Neural cell (in vitro differentiated cells): ENCODE results near the gene ACAN.

Experiments
- CTCF ChIP-seq: fragments of 450-650 bp; IDR thresholded peaks from 2 replicates; pipeline ENCODE4 v1.5.1; 2014; ENCODE audit warnings: antibody characterized with exemption, mild to moderate bottlenecking, moderate library complexity; ENCODE audit not compliant: poor library complexity, severe bottlenecking
- EZH2 ChIP-seq: fragments of 200-600, 300-800 bp; shearing (Covaris generic), sonication (generic); IDR thresholded peaks from 2 replicates; pipeline ENCODE4 v1.6.1; 2014; ENCODE audit warnings: antibody characterized with exemption, low read length, borderline replicate concordance, mild to moderate bottlenecking; ENCODE audit not compliant: insufficient read depth, poor library complexity, severe bottlenecking
- MXI1 ChIP-seq: fragments of 450-650 bp; conservative IDR thresholded peaks from 2 replicates; pipeline ENCODE4 v1.6.1; 2014; ENCODE audit warnings: antibody characterized with exemption, mild to moderate bottlenecking; ENCODE audit not compliant: poor library complexity, severe bottlenecking
- POLR2AphosphoS5 ChIP-seq: IDR thresholded peaks from 2 replicates; pipeline ENCODE4 v1.6.1; 2012
- REST ChIP-seq: IDR thresholded peaks from 2 replicates; pipeline ENCODE4 v1.6.1; 2012; ENCODE audit warnings: borderline replicate concordance
- TAF1 ChIP-seq: IDR thresholded peaks from 2 replicates; pipeline ENCODE4 v1.6.1; 2012; ENCODE audit warnings: low read depth

DNA sequence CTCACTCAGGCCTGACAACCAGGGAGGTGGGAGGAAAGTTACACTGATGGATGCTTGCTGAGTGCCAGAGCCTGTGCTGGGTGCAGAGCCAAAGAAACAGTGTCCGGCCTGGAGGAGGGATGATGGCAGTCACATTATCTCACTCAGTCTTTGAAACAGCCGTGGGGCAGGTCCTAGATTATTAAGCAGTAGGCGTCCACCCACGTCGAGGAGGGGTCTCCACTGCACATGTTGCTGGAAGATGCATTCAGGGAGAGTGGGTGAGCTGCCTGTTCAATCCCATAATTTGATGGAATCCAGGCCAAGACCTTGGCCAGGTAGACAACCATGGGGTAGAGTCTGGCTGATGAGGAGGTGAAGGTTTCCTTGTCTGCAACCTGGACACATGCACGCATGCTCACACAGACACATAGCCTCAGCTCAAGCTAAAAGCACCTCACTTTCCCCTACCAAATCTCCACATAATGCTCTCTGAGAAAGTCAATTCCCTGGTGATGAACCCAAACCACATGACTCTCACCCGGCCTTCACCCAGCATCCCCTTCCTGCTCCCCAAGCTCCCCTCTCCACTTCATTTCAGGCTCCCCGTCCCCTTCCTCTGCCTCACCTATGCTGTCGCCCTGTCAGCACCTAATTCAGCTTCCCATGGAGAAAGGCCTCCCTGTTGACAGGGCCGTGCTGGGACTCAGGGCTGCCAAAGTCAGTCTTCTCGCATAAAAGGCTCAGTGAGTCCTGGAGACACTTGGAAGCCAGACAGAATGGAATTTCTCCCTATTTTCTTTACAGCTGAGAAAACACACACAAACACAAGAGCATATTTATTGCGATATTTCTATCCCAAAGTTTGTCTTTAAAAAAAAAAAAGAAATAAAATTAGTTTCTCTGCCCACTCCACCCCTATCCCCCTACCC, 29.8 kb downstream of the ACAN start:
- TF ChIP-seq EZH2: no peak
- TF ChIP-seq CTCF: no peak
- TF ChIP-seq REST: no peak
- TF ChIP-seq POLR2AphosphoS5: no peak
- no peak for TF ChIP-seq MXI1
- TF ChIP-seq TAF1: no peak
